GM18870 (cell line): Measurements from ENCODE around the gene ETV1.
A peak's percentile ranks its signal among the peaks of the same experiment; 100 is the strongest.

ENCODE experiments used
- ATAC-seq: cut with Tn5 transposase; IDR thresholded peaks from one replicate; pipeline ENCODE4 v1.9.1; 2021; ENCODE audit warnings: moderate library complexity; ENCODE audit not compliant: unreplicated experiment

ETV1 gene

GRCh38 chr7:13886356-13886755, 103.1 kb downstream of the ETV1 start:
- ATAC-seq, result no peak

GRCh38 chr7:13882051-13882450, 107.4 kb downstream of the ETV1 start:
- no peak for ATAC-seq

GRCh38 chr7:13880789-13881188, 108.7 kb downstream of the ETV1 start:
- ATAC-seq, result no peak

DNA sequence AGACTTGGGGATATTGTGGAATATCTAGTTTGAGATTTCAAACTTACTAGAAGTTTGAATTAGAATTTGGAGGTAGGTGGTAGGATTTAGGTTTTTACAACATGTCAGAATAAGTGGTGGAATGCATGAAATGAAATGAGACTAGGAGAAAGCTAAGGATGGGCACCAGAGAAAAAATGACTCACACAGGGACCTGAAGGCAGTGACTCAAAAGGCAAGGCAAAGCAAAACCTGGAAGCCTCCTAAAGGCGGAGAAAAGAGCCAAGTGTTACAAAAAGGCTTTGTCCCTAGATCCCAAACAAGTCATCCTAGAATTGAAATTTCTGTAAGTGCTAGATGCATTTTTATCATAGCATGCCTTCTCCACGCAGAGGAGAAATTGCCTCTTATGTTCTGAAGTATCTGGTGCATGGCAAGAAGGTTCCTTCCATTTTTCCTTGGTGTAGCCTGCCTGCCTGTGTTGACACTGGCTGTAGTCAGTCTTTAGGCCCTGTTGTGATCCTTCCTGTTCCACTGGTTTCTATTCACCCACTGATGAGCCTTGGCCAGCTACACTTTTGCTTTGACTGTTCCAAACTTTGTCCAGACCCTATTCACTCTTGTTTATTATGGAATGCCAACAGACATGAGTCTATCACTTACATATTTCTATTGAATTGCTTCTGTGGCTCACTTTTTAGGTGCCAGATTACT, 109.3 kb downstream of the ETV1 start:
- no peak for ATAC-seq

DNA sequence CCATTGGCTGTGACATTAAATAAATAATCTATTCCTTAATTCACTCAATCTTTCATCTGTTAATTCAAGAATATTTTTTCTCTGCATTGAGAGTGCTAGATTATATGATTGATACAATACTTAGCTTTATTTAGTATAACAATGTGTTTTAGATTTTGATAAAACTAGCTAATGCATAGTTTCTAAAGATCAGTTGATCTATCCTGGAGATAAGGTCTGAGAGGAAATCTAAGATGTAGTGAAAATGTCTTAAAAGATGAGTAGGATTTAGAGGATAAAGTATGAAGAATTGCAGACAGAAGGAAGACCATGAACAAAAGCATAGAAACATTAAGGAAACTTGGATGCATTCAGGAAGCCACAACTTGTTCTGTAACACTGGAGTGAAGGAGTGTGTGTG, 110.3 kb downstream of the ETV1 start:
- ATAC-seq, result no peak

DNA sequence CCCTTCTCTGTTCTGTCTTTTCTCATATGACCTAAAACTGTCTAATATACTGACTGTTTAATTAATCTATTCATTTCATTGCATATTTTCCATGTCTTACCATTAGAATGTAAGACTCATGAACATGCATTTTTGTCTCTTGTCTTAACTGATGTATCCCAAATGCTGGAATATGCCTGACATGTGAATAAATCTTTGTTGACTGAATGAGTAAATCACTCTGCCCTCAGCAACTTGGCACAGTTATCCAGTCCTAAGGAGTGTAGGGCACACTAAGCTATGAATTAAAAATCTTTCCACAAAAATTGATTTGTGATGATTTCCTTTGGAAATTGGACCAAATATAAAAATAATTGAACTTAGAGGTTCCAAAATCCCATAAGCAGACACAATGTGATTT, 111.3 kb downstream of the ETV1 start:
- ATAC-seq, result no peak

GRCh38 chr7:13875496-13876074, 113.9 kb downstream of the ETV1 start:
- no peak for ATAC-seq

DNA sequence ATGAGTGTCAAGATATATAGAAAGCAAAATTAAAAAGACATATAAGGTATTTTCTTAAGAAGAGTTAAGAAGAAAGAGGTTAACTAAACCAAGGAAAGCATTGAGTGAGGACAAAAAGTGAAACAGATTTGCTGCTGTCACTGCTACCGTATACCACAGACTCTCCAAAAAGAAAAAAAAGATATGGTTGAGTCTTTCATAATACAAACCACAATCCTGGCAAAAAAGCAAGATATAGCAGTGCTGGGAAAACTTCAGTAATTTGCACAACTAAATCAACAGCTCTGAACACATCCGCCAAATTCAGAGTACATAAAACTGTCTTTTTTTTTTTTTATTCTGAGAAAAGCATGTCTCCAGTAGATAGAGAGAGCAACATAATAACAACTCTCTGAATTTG, 114.7 kb downstream of the ETV1 start:
- ATAC-seq, result no peak

GRCh38 chr7:13872709-13873108, 116.8 kb downstream of the ETV1 start:
- ATAC-seq, result no peak

DNA sequence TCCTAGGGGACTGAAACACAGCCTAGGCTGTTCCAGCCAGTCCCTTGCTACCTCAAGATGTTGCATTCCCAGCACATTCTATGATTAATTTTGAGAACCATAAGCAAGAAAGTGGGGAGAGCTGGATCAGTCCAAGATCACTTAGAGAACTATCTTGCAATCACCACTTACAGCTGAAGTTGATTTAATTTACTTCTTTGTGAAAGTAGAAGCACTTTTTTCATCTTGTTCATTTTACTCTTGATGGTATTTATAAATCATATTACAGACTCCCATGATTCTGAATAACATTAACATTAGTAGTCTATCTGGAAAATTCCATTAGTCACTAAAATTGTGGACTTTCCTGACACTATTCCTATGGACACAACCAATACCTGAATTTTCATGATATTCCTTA, 118.5 kb downstream of the ETV1 start:
- ATAC-seq, result no peak

DNA sequence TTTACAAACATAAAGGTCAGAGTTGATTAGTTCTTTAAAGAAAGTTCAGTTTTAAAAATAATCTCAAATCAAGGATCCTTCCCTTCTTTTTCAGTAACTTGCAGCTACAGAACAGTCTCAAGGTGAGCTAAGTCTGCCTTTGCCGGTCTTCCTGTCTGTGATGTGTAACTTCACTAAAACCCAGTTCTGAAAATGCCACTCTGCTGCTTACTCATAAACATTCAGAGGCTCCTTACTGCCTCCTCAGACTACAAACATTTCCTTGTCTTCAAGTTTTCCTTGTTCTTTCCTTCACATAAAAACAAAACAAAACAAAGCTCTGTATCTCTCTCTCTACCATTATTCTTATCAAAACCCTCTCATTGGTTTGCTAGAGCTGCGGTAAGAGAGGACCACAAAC, 128.7 kb downstream of the ETV1 start:
- no peak for ATAC-seq

- ATAC-seq, result no peak
These were observed 133.5 kb downstream of the ETV1 start for GRCh38 chr7:13856012-13856411.

GRCh38 chr7:13852281-13852968, 137.0 kb downstream of the ETV1 start:
- no peak for ATAC-seq

DNA sequence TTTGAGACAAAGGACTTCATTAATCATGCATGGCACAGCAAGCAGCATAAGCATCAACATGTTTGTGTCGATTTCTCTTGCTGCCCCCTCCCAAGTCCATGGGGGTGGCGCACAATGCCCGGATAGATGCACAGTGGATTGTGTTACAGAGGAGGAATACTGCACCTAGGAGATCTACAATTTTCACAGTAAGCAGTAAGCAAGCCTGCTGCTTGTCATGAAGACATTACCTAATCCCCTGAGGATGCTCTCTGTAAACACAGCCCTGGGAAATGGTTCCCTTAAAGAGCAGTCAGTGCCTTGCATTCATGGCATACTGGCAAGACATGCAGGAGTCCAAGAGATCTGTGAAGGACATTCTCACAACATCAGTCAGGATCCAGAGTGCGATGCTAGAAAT, 137.7 kb downstream of the ETV1 start:
- ATAC-seq, result no peak

GRCh38 chr7:13850185-13850752, 139.2 kb downstream of the ETV1 start:
- ATAC-seq, result peak; percentile 99

DNA sequence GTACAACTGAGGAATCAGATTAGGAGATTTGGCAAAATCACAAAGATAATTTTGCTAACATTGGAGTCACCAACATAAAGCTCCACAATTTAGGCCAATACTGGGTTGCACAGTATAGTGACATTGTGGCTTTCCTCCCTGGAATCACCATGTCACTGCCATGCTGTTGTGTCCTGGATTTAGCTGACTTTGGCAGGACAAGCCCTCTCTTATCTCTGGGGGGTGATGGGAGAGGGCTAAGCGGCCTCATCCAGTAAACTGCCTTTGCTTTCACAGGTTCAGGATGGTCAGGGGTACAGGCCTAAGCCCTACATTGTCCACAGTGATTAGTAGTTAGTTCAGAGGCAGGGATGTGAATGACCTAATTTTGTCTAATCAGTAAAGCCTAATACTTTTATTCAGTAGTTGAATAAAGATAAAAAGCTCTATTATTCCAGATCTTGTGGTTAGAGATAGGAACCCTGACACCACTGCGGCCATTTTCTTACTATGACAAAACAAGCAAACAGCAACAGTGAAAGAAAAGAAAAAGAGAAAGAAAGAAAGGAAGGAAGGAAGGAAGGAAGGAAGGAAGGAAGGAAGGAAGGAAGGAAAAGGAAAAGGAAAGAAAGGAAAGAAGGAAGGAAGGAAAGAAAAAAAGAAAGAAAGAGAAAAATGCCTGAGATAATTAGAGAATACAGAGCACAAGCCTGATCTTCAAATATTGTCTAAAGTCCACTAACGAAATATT, 140.1 kb downstream of the ETV1 start:
- ATAC-seq, result no peak

DNA sequence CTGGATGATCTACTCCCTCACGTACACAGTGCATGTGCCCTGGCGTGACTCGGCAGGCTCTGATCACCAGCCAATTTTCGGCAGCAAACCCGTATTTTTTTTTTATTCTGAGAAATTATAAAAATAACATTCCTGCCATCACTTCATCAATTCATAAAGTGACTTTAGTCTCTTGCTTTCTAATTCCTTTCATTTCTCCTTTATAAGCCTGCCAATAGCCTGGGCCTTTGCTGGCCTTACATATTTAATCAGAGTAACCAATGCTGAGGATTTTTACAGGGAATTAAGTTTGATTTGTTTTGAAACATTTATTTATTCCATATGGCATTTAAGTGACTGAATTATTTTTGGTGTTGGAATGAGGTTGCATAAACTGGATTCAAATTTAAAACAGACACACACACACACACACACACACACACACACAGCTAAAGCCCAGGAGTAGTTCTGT, 140.8 kb downstream of the ETV1 start:
- ATAC-seq, result no peak

- ATAC-seq, result no peak
These were observed 143.1 kb downstream of the ETV1 start for GRCh38 chr7:13846386-13846785.

DNA sequence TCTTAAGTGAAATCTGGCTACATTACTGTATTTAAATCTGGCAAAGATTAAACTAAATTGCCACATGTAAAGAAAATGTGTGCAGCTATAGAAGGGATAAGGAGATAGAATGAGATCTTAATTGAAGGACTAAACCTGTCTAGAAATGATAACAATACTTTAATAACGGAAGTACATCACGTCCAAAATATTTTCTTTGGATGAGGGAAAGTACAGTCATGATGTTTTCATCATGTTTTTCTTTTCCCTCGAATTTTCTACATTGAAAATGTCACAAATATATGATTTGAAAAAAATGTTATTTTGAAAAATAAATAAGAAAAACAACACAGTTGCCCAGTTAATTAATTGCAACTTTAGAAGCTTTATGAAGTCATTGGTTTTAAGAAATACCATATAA, 143.9 kb downstream of the ETV1 start:
- no peak for ATAC-seq

DNA sequence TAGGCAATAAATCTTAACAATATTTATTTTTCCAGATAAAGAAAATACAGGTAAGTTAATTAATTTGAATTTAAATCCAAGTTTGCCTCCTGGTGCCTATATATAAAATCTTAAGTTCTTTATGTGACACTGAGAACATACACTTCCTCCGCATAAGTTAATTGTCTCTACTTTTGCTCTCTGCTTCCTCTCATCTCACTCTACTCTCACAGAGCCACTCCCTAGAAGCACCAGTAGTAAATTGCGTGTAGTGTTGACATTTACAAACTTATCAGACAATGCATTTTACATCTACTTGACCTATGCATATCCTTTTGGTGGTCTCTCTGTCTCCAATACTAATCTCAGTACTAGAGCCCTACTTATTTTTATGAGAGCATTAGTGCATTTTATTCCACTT, 144.5 kb downstream of the ETV1 start:
- no peak for ATAC-seq

DNA sequence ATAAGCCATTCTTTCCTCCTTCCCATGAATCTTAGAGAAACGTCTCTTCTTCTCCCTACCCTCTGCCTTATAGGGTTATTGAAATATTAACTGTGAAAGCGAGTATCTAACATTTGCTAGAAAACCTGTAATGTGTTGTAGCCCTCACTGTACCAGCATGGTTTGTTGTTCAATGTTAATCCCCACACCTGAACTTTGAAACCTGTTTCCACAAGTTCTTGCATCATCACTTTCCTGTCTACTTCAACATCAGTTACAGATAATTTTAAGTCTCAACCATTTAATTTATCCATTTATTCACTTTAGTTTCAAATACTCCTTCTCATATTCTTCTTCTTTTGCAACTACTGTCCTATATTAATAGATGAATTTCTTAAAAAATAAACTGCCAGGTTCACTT, 148.2 kb downstream of the ETV1 start:
- ATAC-seq, result no peak
